NCI-H1105 (cell line): ENCODE measurements around the gene TSPAN1.

Experiments
- DNase-seq: peaks from one replicate; lab custom pipeline; 2025; lab: John Stamatoyannopoulos, UW

Gene TSPAN1

DNA sequence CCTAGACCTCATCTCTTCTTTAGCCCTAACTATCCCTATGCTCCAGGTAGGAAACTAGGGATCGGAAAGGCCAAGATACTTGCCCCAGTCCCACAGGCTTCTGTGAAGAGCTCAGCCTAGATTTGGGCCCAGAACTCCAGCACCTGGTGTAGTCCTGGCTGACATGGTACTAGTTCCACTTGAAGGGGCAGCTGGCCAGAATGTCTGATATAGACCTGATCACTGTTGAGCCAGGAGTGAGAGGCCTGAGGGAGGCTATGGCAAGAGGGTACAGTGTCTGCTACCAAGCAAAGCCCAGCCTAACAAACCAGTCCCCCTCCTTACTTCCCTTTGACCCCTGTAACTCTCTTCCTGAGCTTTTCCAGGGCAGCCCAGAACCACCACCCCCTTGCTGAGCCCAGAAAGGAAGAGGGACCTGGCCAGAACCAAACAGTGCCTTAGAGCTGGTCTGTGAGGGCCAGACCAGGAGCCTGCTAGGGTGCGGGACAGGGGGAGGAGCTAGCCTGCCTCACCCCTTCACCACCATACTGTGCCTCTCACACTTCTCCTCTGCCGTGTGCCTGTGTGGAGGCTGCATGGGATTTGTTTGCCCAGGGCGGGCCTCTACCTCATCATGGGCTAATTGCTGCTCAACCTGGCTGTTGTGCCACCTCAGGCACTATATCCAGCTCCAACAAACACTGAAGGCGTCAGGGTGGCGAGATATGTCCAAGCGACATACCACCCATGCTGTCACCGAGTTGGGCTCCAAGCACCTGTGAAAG is 12.4 kb downstream of the TSPAN1 start:
- DNase-seq: no peak

DNA sequence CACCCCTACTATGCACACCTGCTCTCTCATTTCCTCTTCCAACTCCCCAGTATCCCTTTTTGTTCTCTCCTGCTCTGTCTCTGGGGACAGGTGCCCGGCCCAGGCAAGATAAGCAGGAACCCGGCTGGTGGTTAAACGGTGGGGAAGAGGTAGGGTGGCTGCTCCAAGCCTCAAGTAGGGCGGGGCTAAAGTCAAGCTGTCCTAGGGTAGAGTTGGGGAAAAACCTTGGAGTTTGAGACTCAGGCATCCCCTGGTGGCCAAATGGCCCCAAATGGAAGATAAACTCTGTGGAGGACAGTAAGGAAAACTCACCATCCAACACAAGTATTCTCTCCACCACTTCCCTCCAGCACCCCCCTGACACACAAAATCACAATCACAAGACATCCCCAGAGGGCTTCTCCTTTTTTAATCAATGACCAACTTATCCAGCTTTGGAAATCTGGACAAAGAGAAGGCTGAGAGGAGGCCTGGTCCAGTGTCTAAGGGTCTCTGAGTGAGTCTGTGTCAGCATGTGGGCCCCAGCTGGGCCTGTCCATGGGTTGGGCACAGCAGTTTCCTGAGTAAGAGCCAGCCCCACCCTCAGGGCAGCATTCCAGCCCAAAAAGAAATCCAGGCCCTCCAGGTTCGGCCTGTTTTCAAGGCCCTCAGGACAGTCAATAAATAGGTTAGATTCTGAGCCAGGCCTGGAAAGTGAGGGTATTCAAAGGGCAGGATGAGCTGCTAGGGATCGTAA is 13.6 kb downstream of the TSPAN1 start:
- no peak for DNase-seq

- no peak for DNase-seq
These were observed 15.7 kb downstream of the TSPAN1 start for GRCh38 chr1:46190539-46190938.

- DNase-seq: no peak
These were observed 16.3 kb downstream of the TSPAN1 start for GRCh38 chr1:46191033-46191701.

DNA sequence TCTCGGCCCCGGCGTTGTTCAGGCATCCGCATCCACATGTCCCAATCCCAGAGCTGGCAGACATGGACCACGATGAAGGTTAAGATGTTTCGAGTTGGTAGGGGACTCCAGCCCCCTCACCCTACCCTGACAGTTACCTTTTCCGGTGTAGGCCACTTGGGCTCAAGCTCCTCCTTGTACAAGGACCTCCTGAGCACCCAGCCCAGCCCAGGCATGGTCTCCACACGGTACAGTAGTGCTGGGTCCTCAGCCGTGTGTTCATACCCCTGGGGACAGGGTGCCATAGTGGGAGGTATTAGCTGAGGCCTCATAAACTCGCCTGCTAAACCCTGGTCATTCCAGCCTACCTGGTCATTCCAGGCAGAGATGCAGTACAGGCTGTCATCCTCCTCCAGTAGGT is 17.3 kb downstream of the TSPAN1 start:
- DNase-seq: no peak

DNA sequence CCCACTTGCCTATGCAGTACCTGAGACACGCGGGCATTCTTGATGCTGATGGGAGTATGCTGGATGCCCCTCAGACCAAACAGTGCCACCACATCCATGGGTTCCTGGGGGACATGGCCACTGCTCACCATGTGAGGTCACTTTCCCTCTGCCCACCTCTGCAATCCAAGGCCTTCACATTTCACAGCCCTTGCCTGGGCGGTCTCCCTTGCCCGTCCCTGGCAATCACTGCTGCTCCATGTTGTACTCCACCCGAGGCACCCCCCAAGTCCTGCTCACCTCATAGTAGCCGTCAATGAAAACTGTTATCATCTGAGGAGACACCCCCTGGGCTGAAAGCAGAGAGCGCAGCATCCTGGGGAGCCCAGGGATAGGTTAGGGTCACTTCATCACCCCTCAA is 18.4 kb downstream of the TSPAN1 start:
- no peak for DNase-seq

- DNase-seq: no peak
These were observed 19.2 kb downstream of the TSPAN1 start for GRCh38 chr1:46193984-46194570.

DNA sequence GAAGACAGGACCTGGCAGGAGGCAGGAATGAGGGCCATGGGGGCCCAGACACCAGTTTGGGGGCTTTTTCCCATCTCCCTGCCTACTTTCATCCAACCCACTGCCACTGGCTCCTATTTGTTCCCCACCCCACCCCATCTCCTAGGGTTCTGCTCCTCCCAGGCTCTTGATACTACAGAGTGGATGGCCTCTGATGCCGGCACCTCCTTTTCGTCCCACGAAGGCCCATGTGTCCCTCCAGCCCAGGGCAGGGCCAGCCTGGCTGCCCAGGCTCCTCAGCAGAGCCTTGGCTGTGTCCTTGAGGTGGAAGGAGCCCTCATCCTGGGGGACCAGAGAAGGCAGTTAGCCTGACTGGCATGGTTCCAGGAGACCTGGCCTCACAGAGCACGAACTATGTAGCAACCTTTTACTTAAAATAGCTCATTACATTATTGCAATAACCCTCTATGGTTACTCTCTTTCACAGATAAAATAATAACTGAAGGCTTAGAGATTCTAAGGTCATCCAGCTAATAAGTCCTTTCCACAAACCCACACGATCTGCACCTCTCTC is 19.8 kb downstream of the TSPAN1 start:
- DNase-seq: no peak

GRCh38 chr1:46196609-46197008 is 21.7 kb downstream of the TSPAN1 start:
- no peak for DNase-seq

DNA sequence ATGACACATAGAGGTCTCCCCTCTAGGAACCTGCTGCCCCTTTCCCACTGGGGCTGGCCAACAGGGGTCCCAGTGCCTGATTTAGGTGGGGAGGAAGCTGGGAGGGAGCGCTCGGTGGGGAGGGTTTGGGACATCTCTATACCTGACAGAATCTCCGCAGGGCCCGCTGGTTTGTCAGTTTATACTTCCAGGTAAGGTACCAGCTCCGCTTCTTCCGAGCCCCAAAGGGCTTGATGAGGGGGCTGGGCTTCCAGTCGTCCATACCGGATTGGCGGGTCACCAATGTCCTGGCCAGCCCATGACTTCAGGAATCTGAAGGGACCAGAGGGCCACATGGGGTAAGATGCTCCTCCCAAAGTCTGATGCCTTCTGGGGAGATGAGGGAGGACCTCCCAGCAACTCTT is 22.7 kb downstream of the TSPAN1 start:
- no peak for DNase-seq

- peak; percentile 53 for DNase-seq
These were observed 23.3 kb downstream of the TSPAN1 start, which contains the start of gene POMGNT1 for GRCh38 chr1:46197964-46198811. Gene POMGNT1 (minus strand): TSS chr1:46198434. CDS start chr1:46197821, 613 bp downstream.

- no peak for DNase-seq
These were observed 24.4 kb downstream of the TSPAN1 start for GRCh38 chr1:46199233-46199749.

- DNase-seq: no peak
These were observed 29.0 kb downstream of the TSPAN1 start for GRCh38 chr1:46203738-46204405.

DNA sequence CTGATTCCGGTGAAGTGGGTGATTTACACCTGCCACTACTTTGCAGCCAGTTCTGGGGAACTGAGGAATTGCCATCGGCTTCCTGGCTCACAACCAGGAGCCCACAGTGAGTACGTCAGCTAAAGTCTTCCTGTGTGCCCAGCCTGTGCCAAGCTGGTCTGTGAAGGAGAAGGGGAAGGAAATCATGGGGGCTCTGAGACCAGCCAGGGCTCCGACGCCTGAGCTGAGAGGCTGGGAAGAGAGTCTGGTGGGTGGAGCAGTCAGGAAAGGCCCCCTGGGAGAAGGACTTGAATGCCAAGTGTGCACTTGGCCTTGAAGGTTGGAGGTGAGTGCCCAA is 29.5 kb downstream of the TSPAN1 start:
- peak; percentile 22 for DNase-seq

GRCh38 chr1:46205141-46205540 is 30.3 kb downstream of the TSPAN1 start:
- no peak for DNase-seq

- DNase-seq: no peak
These were observed 30.9 kb downstream of the TSPAN1 start for GRCh38 chr1:46205791-46206190.

DNA sequence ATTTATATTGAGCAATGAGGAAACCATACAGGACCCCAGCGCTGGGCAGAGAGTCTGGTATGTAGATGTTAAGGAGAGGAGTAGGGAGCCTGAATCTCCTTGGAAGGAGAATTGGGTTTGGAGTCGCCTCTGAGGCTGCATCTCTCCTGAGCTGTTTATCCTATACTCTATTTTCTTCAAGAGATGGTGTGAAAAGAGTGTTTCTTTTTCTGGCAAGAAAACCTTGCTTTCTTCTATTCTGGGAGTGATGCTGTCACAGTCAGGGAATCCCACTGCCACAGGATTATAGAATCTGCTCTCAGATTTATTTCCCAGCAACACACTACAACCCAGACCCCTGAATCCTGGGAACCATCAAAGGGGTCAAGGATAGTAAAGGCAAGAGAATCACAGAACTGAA is 31.5 kb downstream of the TSPAN1 start:
- DNase-seq: no peak

- no peak for DNase-seq
These were observed 35.7 kb downstream of the TSPAN1 start for GRCh38 chr1:46210561-46210960.

- DNase-seq: no peak
These were observed 36.2 kb downstream of the TSPAN1 start for GRCh38 chr1:46211051-46211450.

DNA sequence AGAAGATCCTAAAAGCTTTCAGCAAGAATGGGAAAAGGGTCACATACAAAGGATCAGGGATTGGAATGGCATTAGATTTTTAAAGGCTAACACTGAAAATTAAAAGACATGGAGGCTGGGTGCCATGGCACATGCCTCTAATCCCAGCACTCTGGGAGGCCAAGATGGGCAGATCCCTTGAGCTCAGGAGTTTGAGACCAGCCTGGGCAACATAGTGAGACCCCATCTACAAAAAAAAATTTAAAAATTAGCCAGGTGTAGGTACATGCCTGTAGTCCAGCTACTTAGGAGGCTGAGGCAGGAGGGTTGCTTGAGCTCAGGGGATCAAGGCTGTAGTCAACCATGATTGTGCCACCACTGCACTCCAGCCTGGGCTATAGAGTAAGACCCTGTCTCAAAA is 40.6 kb downstream of the TSPAN1 start:
- DNase-seq: no peak

DNA sequence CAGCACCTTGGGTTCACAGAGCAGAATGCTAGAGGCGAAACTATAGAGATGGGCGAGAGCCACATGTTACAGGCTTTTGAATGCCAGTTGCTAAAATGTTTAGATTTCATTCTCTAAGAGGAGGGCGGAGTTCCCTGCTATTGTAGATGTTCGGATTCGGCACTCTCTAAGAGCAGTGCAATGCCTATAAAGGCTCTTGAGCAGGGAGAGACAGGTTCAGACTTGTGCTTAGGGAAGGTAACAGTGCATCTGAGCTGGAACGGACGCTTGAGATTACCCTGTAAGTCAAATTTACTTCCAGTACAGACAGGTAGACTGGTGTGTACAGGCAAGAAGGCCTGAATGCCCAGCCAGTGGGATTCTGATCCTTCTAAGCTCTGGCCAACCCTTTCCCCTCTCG is 43.6 kb downstream of the TSPAN1 start:
- peak; percentile 91 for DNase-seq
